HCT116 (cell line): ENCODE data around the gene STAC. TPM values are rescaled to one million over a fixed set of nuclear protein-coding genes. Genes with fewer than 3 reads are reported as not detected.

Experiments
- ATAC-seq: fragments of 200-7000 bp; cut with Tn5 transposase; 2 replicates; pipeline ENCODE4 v1.9.1; 2020; ENCODE audit warnings: mild to moderate bottlenecking, moderate library complexity
- BruUV-seq: library from RNA; stranded (reverse); fragments of 400-500 nt; replicated peaks from 2 replicates; lab custom pipeline; 2021; lab: Mats Ljungman, UMichigan
- CTCF ChIA-PET: fragments of 300-600 bp; sonication (Branson Sonifier 250); formaldehyde crosslinking; loops from one replicate; lab custom pipeline; 2021; ENCODE audit warnings: antibody characterized with exemption; lab: Charles Lee
- POLR2A ChIA-PET: fragments of 300-600, 350-600 bp; sonication (Branson Sonifier 250); formaldehyde crosslinking; loops from one replicate; lab custom pipeline; 2021; ENCODE audit warnings: antibody characterized with exemption; lab: Charles Lee
- RAD21 ChIA-PET, 2 experiments: fragments of 300-600 bp; sonication (Branson Sonifier 250); formaldehyde crosslinking; loops; one replicate each; lab custom pipeline; 2023; ENCODE audit warnings: low total read pairs in 2 of 2; ENCODE audit not compliant: uncharacterized antibody in 2 of 2, unreplicated experiment in 2 of 2, low non-redundant PET in 1 of 2; lab: Charles Lee
- DNase-seq: peaks from one replicate; pipeline ENCODE4 v3.0.0-alpha.2; 2010; ENCODE audit warnings: low read depth, low spot score
- H2AFZ ChIP-seq: fragments of 200-600 bp; shearing (Covaris generic), sonication (generic); 2 replicates; pipeline ENCODE4 v1.6.1; 2017; ENCODE audit warnings: low read depth, mixed run types, mixed read lengths, antibody characterized with exemption, low read length; ENCODE audit not compliant: poor library complexity, severe bottlenecking
- H3K27ac ChIP-seq: 2 replicates; pipeline ENCODE4 v1.5.1; 2012; ENCODE audit warnings: low read depth, low read length
- H3K27me3 ChIP-seq: fragments of 200-600 bp; sonication (generic); 2 replicates; pipeline ENCODE4 v1.6.1; 2016; ENCODE audit warnings: mixed run types, low read length, mixed read lengths; ENCODE audit not compliant: insufficient read depth
- H3K36me3 ChIP-seq, 2 experiments: fragments of 200-500 bp in 1 of 2; fragments of 200-600 bp in 1 of 2; sonication (Bioruptor generic) in 1 of 2; sonication (generic) in 1 of 2; 2 replicates each; pipeline versions ENCODE4 v1.5.1 to v1.6.1; 2014 to 2016; ENCODE audit warnings: low read length in 2 of 2, inconsistent platforms in 1 of 2, mixed read lengths in 1 of 2, mixed run types in 1 of 2; ENCODE audit not compliant: insufficient read depth in 2 of 2, control insufficient read depth in 1 of 2
- H3K4me1 ChIP-seq, 2 experiments: fragments of 200-600 bp in 1 of 2; sonication (generic) in 1 of 2; 2 replicates each; pipeline versions ENCODE4 v1.5.1 to v1.6.1; 2012 to 2017; ENCODE audit warnings: low read length in 2 of 2, inconsistent platforms in 1 of 2, mild to moderate bottlenecking in 1 of 2, mixed read lengths in 1 of 2, mixed run types in 1 of 2, moderate library complexity in 1 of 2; ENCODE audit not compliant: insufficient read depth in 2 of 2, control insufficient read depth in 1 of 2
- H3K4me2 ChIP-seq: fragments of 200-600 bp; sonication (generic); 2 replicates; pipeline ENCODE4 v1.6.1; 2017; ENCODE audit warnings: mixed run types, low read length, mixed read lengths
- H3K4me3 ChIP-seq, 2 experiments: fragments of 200-600 bp in 1 of 2; sonication (generic) in 1 of 2; replicated peaks in 1 of 2; 2 replicates each; pipeline ENCODE4 v1.5.1; 2011 to 2016; ENCODE audit warnings: low read length in 2 of 2, control low read depth in 1 of 2, low read depth in 1 of 2, mild to moderate bottlenecking in 1 of 2, mixed read lengths in 1 of 2, mixed run types in 1 of 2
- H3K79me2 ChIP-seq: fragments of 200-600 bp; sonication (generic); 2 replicates; pipeline ENCODE4 v1.6.1; 2017; ENCODE audit warnings: mild to moderate bottlenecking, mixed run types, low read length, moderate library complexity, mixed read lengths; ENCODE audit not compliant: insufficient read depth
- H3K9ac ChIP-seq: fragments of 200-600 bp; sonication (generic); 2 replicates; pipeline ENCODE4 v1.6.1; 2016; ENCODE audit warnings: low read length, mixed read lengths
- H3K9me2 ChIP-seq: fragments of 200-600 bp; sonication (generic), shearing (Covaris generic); 2 replicates; pipeline ENCODE4 v1.6.1; 2017; ENCODE audit warnings: mixed run types, mild to moderate bottlenecking, moderate library complexity; ENCODE audit not compliant: insufficient read depth
- H3K9me3 ChIP-seq, 2 experiments: fragments of 200-500 bp in 1 of 2; fragments of 200-600 bp in 1 of 2; sonication (Bioruptor generic) in 1 of 2; sonication (generic) in 1 of 2; 2 replicates each; pipeline ENCODE4 v1.6.1; 2014 to 2017; ENCODE audit warnings: low read length in 2 of 2, mixed read lengths in 2 of 2, inconsistent platforms in 1 of 2, low read depth in 1 of 2, mild to moderate bottlenecking in 1 of 2, mixed run types in 1 of 2, moderate library complexity in 1 of 2; ENCODE audit not compliant: control insufficient read depth in 1 of 2, insufficient read depth in 1 of 2
- H4K20me1 ChIP-seq: fragments of 200-600 bp; sonication (generic), shearing (Covaris generic); 2 replicates; pipeline ENCODE4 v1.6.1; 2017; ENCODE audit warnings: mixed run types, mild to moderate bottlenecking, moderate library complexity; ENCODE audit not compliant: insufficient read depth
- CEBPB ChIP-seq: IDR thresholded peaks from 2 replicates; pipeline ENCODE4 v1.6.1; 2012; ENCODE audit warnings: low read depth
- EGR1 ChIP-seq: IDR thresholded peaks from 2 replicates; pipeline ENCODE4 v1.6.1; 2012; ENCODE audit warnings: low read depth
- ELF1 ChIP-seq: IDR thresholded peaks from 2 replicates; pipeline ENCODE4 v1.6.1; 2012; ENCODE audit warnings: low read depth, borderline replicate concordance
- EZH2 ChIP-seq: fragments of 200-600 bp; sonication (generic); IDR thresholded peaks from 2 replicates; pipeline ENCODE4 v1.6.1; 2017; ENCODE audit warnings: antibody characterized with exemption, mixed run types
- EZH2phosphoT487 ChIP-seq: fragments of 200-600 bp; IDR thresholded peaks from 2 replicates; pipeline ENCODE4 v1.6.1; 2018; ENCODE audit warnings: antibody characterized with exemption, borderline replicate concordance
- FOSL1 ChIP-seq: IDR thresholded peaks from 2 replicates; pipeline ENCODE4 v1.6.1; 2012; ENCODE audit warnings: low read depth
- POLR2A ChIP-seq: IDR thresholded peaks from 2 replicates; pipeline ENCODE4 v1.7.0; 2011; ENCODE audit warnings: borderline replicate concordance; ENCODE audit not compliant: insufficient read depth, insufficient read length; ENCODE audit errors: extremely low read depth
- POLR2AphosphoS5 ChIP-seq: IDR thresholded peaks from 2 replicates; pipeline ENCODE4 v1.6.1; 2011; ENCODE audit warnings: mild to moderate bottlenecking, low read depth, low read length, moderate library complexity
- SP1 ChIP-seq: IDR thresholded peaks from 2 replicates; pipeline ENCODE4 v1.6.1; 2012; ENCODE audit warnings: low read depth
- SRF ChIP-seq: IDR thresholded peaks from 2 replicates; pipeline ENCODE4 v1.6.1; 2012; ENCODE audit warnings: low read depth
- TCF7L2 ChIP-seq: IDR thresholded peaks from 2 replicates; pipeline ENCODE4 v1.7.0; 2011; ENCODE audit warnings: borderline replicate concordance, inconsistent platforms; ENCODE audit not compliant: insufficient read depth, insufficient read length; ENCODE audit errors: extremely low read depth
- YY1 ChIP-seq: IDR thresholded peaks from 2 replicates; pipeline ENCODE4 v1.6.1; 2011; ENCODE audit warnings: low read length, low read depth, moderate library complexity, mild to moderate bottlenecking; ENCODE audit not compliant: insufficient replicate concordance; ENCODE audit errors: extremely low read depth
- ZNF274 ChIP-seq: fragments of 200-500 bp; sonication (Bioruptor generic); IDR thresholded peaks from 2 replicates; pipeline ENCODE4 v1.6.1; 2014; ENCODE audit warnings: mild to moderate bottlenecking, low read depth, low read length, inconsistent platforms
- intact Hi-C: fragments of 100-400 bp; cut with micrococcal nuclease; formaldehyde crosslinking; loops from 2 replicates; pipeline ENCODE4 v1.10.0; 2022
- total RNA-seq: library from RNA; stranded (reverse); gene quantifications from one replicate; pipeline ENCODE4 v1.2.1, GENCODE V29; 2021; ENCODE audit not compliant: unreplicated experiment
- TF ChIP-seq, protein P1 (sequence below), 3 experiments: fragments of 200-600 bp in 1 of 3; sonication (generic) in 1 of 3; IDR thresholded peaks in 2 of 3; conservative IDR thresholded peaks in 1 of 3; 2 replicates each; pipeline ENCODE4 v1.5.1; 2012 to 2017; ENCODE audit warnings: low read depth in 2 of 3, low read length in 2 of 3, antibody characterized with exemption in 1 of 3, borderline replicate concordance in 1 of 3, control low read depth in 1 of 3, mild to moderate bottlenecking in 1 of 3, mixed read lengths in 1 of 3, mixed run types in 1 of 3, moderate library complexity in 1 of 3; ENCODE audit not compliant: insufficient read depth in 1 of 3

Gene STAC
- total RNA-seq, 1 experiment from 2014 or later = not detected

DNA sequence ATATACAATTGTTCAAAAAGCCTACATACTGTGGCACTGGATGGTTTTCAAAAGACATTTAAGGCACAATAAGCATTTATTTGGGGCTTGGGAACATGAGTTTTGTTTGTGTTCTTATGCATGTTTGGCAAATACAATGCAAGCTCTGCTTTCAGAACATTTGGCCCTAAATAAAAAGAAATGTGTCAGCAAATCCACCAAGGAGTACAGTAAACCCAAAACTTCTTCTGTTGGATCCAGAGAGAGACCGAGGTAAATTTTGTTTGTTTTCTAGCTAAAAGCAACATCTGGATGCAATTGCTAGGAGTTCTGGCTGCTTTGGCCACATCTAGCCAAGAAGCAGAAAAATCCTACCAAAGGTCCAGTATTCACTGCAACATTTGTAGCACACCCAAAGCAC, 215.2 kb downstream of the STAC start:
- Histone ChIP-seq H3K9me3 (no peaks in the 10 kb centered on the region), H3K79me2 (no peaks in the 10 kb centered on the region), H3K36me3 (no peaks in the 10 kb centered on the region), H3K4me1 (no peaks in the 10 kb centered on the region), H4K20me1 (no peaks in the 10 kb centered on the region), H3K4me3 (no peak overlapping the region), H3K9me2 (no peaks in the 10 kb centered on the region), H2AFZ (no peak overlapping the region), H3K9ac (no peak overlapping the region), H3K4me2 (no peak overlapping the region), H3K27me3 (peaks cover 8% of the 10 kb centered on the region), H3K27ac (no peak overlapping the region)
- no TSS peak for BruUV-seq
- RAD21 ChIA-PET = no interaction called here
- intact Hi-C loops = no loop called here
- POLR2A ChIA-PET = no interaction called here
- ATAC-seq = no peak
- DNase-seq = no peak
- CTCF ChIA-PET = no interaction called here
- no peak for TF ChIP-seq POLR2A
- no peak for TF ChIP-seq YY1
- TF ChIP-seq SP1 = no peak
- no peak for TF ChIP-seq TCF7L2
- TF ChIP-seq, protein P1, sequence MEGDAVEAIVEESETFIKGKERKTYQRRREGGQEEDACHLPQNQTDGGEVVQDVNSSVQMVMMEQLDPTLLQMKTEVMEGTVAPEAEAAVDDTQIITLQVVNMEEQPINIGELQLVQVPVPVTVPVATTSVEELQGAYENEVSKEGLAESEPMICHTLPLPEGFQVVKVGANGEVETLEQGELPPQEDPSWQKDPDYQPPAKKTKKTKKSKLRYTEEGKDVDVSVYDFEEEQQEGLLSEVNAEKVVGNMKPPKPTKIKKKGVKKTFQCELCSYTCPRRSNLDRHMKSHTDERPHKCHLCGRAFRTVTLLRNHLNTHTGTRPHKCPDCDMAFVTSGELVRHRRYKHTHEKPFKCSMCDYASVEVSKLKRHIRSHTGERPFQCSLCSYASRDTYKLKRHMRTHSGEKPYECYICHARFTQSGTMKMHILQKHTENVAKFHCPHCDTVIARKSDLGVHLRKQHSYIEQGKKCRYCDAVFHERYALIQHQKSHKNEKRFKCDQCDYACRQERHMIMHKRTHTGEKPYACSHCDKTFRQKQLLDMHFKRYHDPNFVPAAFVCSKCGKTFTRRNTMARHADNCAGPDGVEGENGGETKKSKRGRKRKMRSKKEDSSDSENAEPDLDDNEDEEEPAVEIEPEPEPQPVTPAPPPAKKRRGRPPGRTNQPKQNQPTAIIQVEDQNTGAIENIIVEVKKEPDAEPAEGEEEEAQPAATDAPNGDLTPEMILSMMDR (IDR thresholded peaks at IDR 0.05 in 2 of 3, conservative IDR thresholded peaks at IDR 0.05 in 1 of 3; ENCODE audit: borderline replicate concordance in 1 of 3, insufficient read depth in 1 of 3, low read depth in 2 of 3, low read length in 2 of 3) = no peak
- TF ChIP-seq ELF1 = no peak
- no peak for TF ChIP-seq EGR1
- TF ChIP-seq ZNF274 = no peak
- no peak for TF ChIP-seq SRF
- TF ChIP-seq CEBPB = no peak
- no peak for TF ChIP-seq EZH2
- no peak for TF ChIP-seq EZH2phosphoT487
- TF ChIP-seq FOSL1 = no peak
- TF ChIP-seq POLR2AphosphoS5 = no peak
